COLO668 (cell line): ENCODE data around the gene HSP90AB1.

Experiments
- DNase-seq: peaks from one replicate; lab custom pipeline; 2025; ENCODE audit not compliant: unreplicated experiment; lab: John Stamatoyannopoulos, UW

HSP90AB1 gene

GRCh38 chr6:44254191-44255104 lies 7.5 kb downstream of the HSP90AB1 start:
- no peak for DNase-seq

DNA sequence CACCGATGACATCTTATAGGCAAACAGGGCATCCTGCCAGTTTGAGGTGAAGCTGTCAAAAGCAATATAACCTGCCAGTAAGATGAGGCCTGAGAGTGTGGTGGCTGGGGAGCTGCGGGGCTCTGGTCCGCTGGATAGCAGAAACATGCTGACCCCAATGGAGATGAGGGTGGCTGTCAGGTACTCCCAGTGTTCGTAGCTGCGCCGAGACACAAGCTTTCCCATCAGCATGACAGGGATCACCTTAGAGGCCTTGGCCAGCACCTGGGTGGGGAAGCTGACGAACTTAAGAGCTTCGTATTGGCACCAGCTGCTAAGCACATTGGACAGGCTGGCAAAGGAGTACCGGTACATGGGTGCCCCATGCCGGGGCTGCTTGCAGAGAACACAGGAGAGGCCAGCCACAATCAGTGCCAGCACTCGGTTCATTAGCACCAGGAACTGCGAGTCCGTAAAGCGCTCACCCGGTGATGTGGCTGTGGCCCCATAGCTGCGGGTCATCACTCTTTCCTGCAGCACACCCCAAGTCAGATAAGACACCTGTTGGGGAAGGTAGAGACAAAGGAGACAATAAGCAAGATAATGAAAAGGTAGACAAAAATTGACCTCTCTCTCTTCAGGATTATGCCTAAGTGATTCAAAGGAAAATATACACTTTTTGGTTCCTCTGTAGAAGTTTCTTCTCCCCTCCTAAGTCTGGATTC lies 8.4 kb downstream of the HSP90AB1 start:
- no peak for DNase-seq

DNA sequence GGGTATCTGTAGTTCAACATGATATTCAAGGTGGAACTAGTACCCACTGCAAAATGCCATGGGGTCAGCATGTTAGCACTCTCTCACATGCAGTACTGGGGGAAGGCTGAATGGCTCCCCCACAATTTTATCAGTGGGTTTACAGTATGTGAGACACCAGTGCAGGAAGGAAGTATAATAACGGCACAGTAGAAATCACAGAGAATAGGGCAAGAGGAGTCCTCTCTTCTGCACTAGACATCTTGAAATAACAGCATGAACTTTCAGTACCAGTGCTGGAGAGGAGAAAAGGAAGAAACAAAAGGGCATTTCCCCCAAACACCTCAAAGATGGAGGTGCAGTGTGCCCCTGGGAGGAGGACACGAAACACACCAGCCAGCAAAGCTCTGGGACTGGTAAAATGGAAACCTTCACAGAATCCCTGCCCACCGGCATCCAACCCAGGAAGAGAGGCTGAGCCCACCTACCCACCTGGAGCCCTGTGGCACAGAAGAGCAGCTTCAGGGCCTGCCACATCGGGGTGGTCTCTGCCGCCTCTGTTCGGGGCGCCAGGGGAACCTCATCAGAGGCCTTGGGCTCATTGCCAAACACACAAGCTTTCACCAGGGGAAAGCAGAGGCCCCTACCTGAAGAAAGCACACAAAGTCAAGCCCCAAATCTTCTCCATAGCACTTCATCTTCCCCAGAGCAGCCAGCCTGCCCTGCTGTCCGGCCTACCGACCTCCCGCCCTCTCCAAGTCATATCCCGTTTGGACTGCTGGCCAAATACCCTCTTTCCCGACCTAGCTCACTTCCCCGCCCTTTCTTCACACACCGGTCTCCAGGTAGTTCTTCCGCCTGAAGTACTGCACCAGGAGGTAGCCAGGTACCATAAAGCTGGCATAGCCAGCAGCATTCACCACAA lies 9.2 kb downstream of the HSP90AB1 start:
- no peak for DNase-seq

DNA sequence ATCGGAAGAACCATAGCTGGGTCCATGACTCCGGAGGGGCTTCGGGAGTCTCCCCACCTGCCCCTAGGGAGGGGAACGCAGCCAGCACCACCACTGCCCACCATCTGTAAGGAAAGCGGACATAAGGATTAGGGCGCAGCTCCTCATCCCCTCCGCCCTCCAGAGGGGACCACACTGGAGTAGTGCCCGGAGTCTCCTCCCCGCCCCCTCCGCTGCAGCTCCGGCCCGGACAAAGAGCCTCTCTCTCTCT lies 9.8 kb downstream of the HSP90AB1 start:
- DNase-seq, result no peak

DNA sequence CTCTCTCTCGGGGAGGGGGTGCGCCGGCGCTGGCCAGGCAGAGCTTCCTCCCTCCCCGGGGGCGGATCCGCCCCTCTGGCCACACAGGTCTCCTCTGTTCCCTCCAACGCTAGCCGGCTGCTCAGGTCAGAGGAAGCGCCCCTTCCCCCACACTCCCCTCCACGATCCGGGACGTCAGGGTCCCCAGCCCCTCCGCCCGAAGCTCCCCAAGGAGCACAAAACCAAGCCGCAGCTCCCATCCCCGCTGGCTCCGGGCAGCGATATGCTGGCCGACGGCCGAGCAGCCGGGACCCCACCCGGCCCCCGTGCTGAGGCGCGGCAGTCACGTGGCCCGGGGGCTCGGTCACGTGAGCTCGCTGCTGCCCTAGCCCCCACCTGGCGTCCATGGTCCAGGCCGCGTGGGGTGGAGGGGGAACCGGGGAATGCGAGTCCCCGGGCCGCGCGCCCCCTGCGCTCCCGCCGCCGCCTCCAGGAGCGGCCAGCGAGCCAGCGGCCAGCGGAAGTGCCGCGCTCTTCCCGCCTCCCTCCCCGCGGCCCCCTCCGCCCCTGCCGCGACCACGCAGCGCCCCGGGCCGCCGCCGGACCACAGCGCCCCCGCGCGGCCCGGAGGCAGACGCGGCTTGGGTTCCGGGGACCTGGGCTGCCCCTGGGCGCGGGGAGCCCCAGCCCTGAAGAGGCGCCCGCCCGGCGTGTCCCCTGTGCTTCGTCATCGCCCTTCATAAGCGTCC lies 10.3 kb downstream of the HSP90AB1 start, which contains the start of gene SLC35B2:
Gene SLC35B2, minus strand, starts transcription at position 504 of the 728 bp plus-strand sequence. Its CDS starts 118 bp downstream, at position 386.
- DNase-seq, result peak; percentile 73

DNA sequence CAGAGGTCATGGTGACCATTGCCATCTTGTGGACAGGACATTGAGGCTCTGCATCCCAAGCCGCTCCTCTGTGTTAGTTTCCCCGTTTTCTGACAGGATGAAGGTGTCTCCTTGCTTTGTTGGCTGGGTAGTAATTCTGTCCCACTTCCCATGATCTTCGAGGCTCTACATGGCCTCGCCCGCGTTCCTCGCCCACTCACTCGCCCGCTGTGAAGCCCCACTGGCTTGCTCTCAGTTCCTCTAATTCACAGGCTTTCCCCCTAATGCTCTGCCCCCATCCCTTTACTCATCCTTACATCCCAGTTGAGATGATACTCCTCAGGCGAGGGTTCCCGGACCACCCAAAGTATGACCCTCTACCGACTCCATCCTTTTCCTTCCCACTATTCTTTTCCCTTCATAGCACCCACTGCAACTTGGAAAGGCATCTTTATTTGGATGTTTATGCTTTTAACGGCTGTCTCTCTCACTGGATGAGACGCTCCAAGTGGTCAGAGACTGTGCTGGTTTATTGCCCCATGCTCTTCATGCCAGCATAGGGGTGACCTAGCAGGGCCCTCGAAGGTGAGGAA lies 10.9 kb downstream of the HSP90AB1 start:
- no peak for DNase-seq

GRCh38 chr6:44258325-44258863 lies 11.5 kb downstream of the HSP90AB1 start:
- DNase-seq, result no peak

DNA sequence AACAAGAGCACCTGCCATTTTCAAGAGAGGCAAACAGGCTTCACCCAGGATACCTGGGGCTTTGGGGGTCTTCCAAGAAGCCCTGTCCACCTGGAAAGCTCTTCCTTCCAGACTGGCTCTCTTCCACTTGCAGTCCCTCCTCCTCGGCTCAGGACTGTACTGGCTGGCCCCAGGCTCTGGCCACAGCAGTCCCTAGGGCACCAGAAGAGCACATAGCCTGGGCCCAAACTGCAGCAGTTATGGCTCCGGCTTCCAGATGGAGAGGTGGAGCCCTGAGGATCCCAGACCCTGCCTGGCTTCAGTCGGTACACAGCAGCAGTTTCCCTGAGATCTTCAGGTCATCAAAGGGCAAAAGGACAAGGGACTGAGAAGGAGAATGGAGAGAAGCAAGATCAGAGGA lies 12.0 kb downstream of the HSP90AB1 start:
- DNase-seq, result no peak

GRCh38 chr6:44260011-44260410 lies 13.1 kb downstream of the HSP90AB1 start:
- no peak for DNase-seq

- no peak for DNase-seq
Measured at GRCh38 chr6:44260451-44261297, 13.8 kb downstream of the HSP90AB1 start.

DNA sequence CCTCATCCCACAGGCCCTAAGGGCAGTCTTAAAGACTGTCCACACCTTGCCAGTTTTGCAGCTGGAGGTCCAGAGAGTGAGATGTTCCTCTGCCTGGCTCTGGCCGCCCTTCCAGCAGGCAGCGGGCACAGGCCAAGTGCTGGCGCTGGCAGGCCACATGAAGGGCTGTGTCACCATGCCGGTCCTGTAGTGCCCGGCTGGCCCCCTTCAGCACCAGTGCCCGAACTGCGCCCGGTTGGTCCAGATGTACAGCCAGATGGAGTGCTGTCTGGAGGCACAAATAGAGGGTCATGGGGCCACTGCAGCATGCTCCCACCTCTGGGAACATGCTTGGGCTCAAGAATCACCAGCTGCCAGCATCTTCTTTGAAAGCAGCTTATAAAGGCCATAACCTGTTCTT lies 14.7 kb downstream of the HSP90AB1 start:
- DNase-seq, result no peak

DNA sequence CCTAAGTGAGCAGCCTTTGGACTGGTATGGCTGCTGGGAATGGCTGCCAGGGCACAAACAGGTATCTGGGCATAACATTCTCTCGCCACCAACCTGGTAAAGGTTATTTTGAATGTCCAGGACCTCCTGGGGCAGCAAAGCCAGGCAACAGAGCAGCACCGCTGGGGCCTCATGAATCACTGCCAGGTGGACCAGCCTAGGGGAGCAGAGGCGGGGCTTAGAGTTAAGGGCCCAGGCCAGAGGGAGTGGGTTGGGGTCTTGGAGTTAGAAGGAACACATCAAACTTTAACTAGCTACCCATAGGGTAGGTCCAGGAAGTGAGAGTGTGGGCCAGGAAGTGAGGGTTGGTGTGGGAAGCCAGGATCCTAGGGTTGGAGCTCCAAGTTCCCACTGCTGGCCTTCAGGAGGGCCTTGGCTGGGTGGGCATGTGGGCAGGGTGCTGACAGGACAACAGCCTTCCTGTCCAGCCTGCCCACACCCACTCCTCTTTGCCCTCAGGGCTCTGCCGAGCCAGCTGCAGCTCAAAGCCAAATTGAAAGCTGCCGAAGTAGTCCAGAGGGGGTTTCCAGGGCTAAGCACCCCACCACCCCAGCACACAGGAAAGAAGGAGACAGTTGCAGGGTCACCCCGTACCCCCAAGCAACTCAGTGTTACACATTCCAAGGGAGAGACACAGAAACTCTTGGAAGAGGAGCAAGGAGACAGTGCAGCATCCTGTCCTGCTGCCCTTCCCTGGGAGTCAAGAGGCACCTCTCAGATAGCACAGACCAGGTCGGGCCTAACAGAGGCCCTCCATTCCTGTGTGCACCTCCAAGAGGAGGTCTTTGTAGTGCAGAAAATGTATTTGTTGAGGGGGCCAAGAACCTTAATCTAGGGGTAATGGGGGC lies 15.8 kb downstream of the HSP90AB1 start:
- DNase-seq, result no peak

DNA sequence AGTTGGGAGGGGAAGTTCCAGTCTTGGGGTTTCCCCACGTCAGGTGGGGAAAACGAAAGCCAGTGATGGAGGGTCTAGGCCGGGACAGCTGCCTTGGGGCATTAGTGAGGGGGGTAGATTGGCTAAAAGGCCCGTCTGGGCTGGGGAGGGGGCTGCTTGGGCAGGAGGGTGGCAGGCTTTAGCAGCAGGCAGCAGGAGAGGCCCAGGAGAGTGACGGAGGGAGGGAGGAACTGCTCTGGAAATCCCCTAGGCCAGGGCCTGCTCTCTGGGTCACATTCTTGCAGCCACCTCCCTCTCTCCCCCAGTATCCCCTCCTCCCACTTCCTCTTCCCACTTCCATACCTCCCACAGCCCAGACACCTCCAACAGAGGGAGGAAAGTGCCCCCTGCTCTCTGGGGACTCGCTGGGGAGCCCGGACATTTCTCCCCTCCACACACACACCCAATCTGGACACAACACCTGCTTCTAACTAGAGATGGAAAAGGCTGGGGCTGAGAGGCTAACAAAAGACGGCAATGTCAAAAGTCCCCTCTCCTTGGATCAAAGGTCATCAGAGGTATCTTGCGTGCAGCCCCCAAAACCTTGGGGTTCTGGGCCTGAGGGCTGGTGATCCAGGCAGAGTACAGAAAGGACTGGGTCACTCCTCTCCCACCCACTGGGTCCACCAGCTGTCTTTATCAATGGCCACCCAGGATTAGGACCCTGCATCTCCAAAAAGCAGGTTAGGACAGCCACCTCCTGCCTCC lies 16.6 kb downstream of the HSP90AB1 start:
- DNase-seq, result peak; percentile 18

GRCh38 chr6:44264154-44265006 lies 17.5 kb downstream of the HSP90AB1 start:
- no peak for DNase-seq

DNA sequence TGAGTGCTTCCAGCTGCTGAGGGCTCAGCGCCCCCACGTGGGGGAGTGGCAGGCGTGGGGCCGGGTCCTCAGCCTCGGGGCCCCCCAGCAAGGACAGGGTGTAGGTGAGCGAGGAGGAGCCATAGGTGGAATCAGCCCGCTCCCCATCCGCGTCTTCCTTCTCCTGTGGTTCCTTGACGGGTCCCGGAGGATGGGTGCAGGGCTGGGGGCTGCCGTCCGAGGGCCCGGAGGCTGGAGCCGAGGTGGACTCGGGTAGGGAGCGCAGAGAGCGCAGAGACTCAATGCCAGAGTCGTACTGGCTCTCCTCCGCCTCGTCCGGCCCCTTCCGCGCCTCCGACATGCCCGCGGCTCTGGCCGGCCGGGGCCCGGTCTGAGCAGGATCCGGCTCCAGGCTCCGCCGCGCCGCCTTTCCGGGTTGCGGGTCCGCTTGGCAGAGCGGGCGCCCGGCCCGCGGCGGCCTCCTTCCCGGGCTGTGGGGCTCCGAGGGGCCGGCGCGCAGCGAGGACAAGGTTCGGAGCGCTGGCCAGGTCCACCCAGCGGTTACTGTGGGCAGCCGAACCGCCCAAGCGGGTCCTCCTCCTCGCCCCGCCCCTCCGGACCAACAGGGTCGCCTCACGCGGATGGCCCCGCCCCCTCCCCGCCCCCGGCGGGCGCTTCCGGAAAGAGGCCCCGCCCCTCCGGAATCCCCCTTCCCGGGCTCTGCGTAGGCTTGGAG lies 18.3 kb downstream of the HSP90AB1 start, which contains the start of gene NFKBIE:
Gene NFKBIE, minus strand, starts transcription at position 545 of the 715 bp plus-strand sequence. Its CDS starts 205 bp downstream, at position 340.
- peak; percentile 87 for DNase-seq

- no peak for DNase-seq
Measured at GRCh38 chr6:44265722-44266233, 18.9 kb downstream of the HSP90AB1 start.
